NT2/D1 (cell line): ENCODE measurements around the gene XCL1.
"Not testable (repeated sequence)": the region's sequence is repeated elsewhere in the genome, so short reads cannot be mapped to it uniquely, and the experiment has no call there.

Experiments
- DNase-seq: peaks from one replicate; pipeline ENCODE4 v3.0.0-alpha.2; 2011; ENCODE audit warnings: low read depth, low spot score
- H3K27me3 ChIP-seq: 2 replicates; pipeline ENCODE4 v1.6.0; 2011; ENCODE audit warnings: mild to moderate bottlenecking; ENCODE audit not compliant: insufficient read length, insufficient read depth
- H3K36me3 ChIP-seq: 2 replicates; pipeline ENCODE4 v1.6.1; 2011; ENCODE audit warnings: mild to moderate bottlenecking, low read length, mixed read lengths; ENCODE audit not compliant: insufficient read depth, insufficient read length
- H3K4me1 ChIP-seq: 2 replicates; pipeline ENCODE4 v1.5.1; 2011; ENCODE audit not compliant: insufficient read depth, insufficient read length
- H3K4me3 ChIP-seq: 2 replicates; pipeline ENCODE4 v1.5.1; 2011; ENCODE audit warnings: low read depth; ENCODE audit not compliant: insufficient read length
- H3K9ac ChIP-seq: 2 replicates; pipeline ENCODE4 v1.6.0; 2011; ENCODE audit warnings: low read depth; ENCODE audit not compliant: insufficient read length
- H3K9me3 ChIP-seq: 2 replicates; pipeline ENCODE4 v1.5.1; 2011; ENCODE audit warnings: mild to moderate bottlenecking, low read length; ENCODE audit not compliant: insufficient read depth
- SUZ12 ChIP-seq: IDR thresholded peaks from 2 replicates; pipeline ENCODE4 v1.6.1; 2011; ENCODE audit not compliant: insufficient read length, insufficient read depth; ENCODE audit errors: extremely low read depth
- YY1 ChIP-seq: IDR thresholded peaks from 2 replicates; pipeline ENCODE4 v1.6.1; 2011; ENCODE audit not compliant: insufficient read length, insufficient read depth
- ZNF274 ChIP-seq: IDR thresholded peaks from 2 replicates; pipeline ENCODE4 v1.6.1; 2011; ENCODE audit warnings: mild to moderate bottlenecking, low read depth, low read length

XCL1 gene

DNA sequence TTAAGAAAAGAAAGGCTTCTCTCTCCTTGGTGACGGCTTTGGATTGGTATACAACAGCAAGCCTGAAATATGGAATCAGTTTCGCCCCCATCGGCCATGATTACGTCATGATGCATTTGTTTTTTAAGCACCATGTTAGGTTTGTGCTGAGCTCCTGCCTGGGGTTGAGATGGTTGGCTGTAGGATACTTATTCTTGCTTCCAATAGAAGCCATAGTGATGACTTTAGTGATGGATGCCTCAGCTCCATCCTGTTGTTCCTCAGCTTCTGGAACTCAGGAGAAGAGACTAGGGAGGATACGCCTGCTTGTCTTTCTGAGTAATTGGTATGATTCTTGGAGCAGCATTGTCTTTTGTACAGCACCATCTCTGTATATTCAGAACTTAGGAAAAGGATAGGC is 14.7 kb downstream of the XCL1 start:
- Histone ChIP-seq H3K36me3 (no peaks in the 10 kb centered on the region), H3K9me3 (no peaks in the 10 kb centered on the region), H3K9ac (no peak overlapping the region), H3K4me1 (no peaks in the 10 kb centered on the region), H3K27me3 (no peaks in the 10 kb centered on the region), H3K4me3 (no peak overlapping the region)
- DNase-seq, result no peak
- TF ChIP-seq YY1 (no peak), ZNF274 (no peak), SUZ12 (no peak)

DNA sequence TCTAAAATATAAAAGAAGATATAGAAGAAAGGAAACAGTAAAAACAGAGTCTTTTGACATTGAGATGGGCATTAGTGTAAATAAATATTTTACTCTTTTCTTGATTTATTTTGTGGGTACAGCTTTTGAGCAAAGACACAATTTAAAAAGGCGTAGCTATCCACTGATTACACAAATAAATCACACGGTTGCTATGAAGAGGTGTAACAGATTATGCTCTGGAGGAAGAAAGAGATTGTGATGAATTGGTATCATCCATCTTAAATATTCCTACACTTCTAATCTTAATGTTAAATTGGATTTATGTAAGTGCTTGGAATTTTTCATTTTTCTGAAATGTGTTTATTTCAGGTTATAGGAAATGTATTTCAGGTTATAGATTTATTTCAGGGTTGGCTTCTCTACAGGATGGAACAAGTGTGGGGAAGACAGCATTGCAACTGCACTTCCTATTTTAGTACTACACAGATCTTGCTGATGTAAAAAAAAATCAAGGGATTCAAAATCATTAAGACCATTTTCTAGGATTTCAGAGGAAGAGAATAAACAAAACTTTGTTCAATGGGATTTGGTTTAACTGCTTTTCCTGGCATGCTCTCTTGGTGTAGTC is 15.3 kb downstream of the XCL1 start:
- no peak overlapping the region for H3K9ac ChIP-seq
- H3K4me1 ChIP-seq, result no peaks in the 10 kb centered on the region
- H3K36me3 ChIP-seq, result no peaks in the 10 kb centered on the region
- TF ChIP-seq YY1, result no peak
- TF ChIP-seq ZNF274, result no peak
- no peak for TF ChIP-seq SUZ12
- H3K27me3 ChIP-seq, result no peaks in the 10 kb centered on the region
- no peak overlapping the region for H3K4me3 ChIP-seq
- H3K9me3 ChIP-seq, result no peaks in the 10 kb centered on the region
- DNase-seq, result no peak

DNA sequence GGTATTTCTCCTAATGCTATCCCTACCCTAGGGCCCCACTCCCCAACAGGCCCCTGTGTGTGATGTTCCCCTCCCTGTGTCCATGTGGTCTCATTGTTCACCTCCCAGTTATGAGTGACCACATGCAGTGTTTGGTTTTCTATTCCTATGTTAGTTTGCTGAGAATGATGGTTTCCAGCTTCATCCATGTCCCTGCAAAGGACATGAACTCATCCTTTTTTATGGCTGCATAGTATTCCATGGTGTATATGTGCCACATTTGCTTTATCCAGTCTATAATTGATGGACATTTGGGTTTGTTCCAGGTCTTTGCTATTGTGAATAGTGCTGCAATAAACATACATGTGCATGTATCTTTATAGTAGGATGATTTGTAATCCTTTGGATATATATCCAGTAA is 19.0 kb downstream of the XCL1 start:
- not testable (repeated sequence) for H3K9ac ChIP-seq, H3K36me3 ChIP-seq, H3K4me3 ChIP-seq, H3K27me3 ChIP-seq, DNase-seq, H3K4me1 ChIP-seq, H3K9me3 ChIP-seq

DNA sequence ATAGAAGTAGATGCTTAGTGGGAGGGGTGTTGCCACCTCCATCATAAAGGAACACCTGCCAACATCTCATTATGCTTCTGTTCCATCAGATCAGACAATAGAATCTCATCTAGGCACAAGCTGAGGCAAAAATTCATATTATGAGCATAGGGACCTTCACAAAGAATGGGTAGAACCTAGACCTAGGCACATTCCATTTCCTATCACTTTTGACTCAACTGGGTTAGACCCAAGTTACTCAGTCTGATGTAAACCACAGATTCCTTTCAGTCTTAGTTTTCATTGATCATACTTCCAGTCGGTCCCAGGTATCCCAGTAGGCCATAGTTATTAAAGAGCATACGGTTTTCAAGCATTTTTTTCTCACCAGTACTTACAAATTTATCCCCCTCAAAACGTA is 21.7 kb downstream of the XCL1 start:
- H3K4me3 ChIP-seq, result no peak overlapping the region
- H3K9ac ChIP-seq, result no peak overlapping the region
- no peaks in the 10 kb centered on the region for H3K4me1 ChIP-seq
- no peak for DNase-seq
- TF ChIP-seq YY1 (no peak), SUZ12 (no peak), ZNF274 (no peak)
- no peaks in the 10 kb centered on the region for H3K9me3 ChIP-seq
- no peaks in the 10 kb centered on the region for H3K27me3 ChIP-seq
- no peaks in the 10 kb centered on the region for H3K36me3 ChIP-seq

DNA sequence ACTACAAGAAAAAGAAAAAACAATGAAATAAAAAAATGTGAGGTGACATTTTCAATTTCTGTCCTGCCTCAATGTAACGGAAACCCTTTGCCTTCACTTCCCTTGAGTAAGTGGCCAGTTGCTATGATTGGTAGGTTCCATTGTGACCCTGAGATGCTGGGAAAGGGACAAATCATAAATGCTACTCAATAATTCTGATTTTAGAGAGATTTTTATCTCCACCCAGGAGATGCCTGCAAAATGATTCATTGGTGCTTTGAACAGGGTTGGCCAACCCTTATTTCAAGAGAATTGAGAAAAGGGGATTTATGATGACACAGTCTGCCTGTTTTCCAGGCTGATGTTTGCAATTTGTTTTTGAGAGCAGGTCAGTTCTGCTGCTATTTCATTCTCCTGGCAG is 22.5 kb downstream of the XCL1 start:
- Histone ChIP-seq H3K9ac (no peak overlapping the region), H3K4me3 (no peak overlapping the region), H3K9me3 (no peaks in the 10 kb centered on the region), H3K36me3 (no peaks in the 10 kb centered on the region), H3K4me1 (no peaks in the 10 kb centered on the region), H3K27me3 (no peaks in the 10 kb centered on the region)
- DNase-seq, result no peak
- TF ChIP-seq ZNF274 (no peak), SUZ12 (no peak), YY1 (no peak)

DNA sequence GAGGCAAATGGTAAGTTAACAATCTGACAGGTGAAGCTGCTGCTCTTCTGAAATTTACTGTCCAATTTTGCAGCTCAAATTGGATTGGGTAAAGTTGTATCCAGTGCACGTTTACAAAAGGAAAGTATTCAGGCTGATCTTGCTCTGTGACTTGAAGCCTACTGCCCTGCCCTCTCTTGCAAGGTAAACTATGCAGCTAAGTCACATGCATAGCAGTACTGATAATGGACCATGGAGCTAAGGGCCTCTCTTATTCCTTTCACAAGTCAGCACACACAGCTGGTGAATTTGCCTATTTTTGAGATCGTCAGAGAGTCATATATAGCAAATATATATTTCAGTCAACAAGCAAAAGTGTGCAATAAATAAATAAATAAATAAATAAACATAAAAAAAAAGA is 23.2 kb downstream of the XCL1 start:
- Histone ChIP-seq H3K4me3 (no peak overlapping the region), H3K9me3 (no peaks in the 10 kb centered on the region), H3K27me3 (no peaks in the 10 kb centered on the region), H3K9ac (no peak overlapping the region), H3K36me3 (no peaks in the 10 kb centered on the region), H3K4me1 (no peaks in the 10 kb centered on the region)
- TF ChIP-seq SUZ12 (no peak), YY1 (no peak), ZNF274 (no peak)
- no peak for DNase-seq

DNA sequence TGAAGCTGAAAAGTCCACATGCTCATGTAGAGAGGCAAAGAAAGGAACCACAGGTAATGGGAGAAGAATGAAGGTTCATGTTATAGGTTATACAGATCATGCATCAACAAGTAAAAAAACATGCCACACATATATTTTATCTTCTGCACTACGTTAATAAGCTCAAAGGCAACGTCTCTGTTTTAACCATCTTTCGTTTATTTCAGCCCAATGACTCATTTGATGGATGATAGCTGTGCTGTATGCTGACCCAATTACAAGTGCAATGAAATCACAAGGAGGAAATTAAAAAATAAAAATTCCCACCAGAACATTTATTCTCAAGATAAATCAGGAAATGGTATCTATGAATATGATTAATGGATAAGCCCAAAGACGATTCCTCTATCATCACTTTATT is 24.6 kb downstream of the XCL1 start:
- Histone ChIP-seq H3K9me3 (no peaks in the 10 kb centered on the region), H3K4me1 (no peaks in the 10 kb centered on the region), H3K36me3 (no peaks in the 10 kb centered on the region), H3K27me3 (no peaks in the 10 kb centered on the region), H3K9ac (no peak overlapping the region), H3K4me3 (no peak overlapping the region)
- no peak for DNase-seq
- no peak for TF ChIP-seq SUZ12
- TF ChIP-seq YY1, result no peak
- no peak for TF ChIP-seq ZNF274

DNA sequence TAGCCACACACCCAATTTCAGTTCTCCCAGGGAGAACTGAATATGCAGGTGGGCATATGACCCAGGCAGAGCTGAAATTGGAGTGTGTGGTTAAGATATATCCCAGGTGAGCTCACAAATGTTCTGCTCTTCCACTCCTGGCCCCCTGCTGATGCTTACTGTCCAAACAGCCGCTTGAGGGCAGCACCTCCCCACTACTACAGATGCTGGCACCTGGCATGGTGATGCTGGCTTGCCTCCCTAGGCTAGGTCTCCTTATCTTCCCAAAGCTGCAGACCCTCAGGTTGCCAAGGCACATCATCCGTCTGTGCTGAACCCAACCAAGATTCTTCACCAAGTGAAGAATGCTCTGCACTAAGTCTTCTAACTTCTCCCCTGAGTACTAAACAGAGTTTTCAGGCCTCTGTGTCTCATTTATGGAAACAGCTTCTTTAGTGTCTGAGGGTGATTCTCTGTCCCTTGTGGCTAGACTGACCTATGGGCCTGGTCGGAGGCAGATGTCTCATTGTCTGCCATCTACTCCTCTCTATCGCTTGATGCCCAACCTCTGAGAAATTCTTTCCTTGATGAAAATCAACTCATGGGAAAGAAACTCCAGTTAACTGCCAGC is 27.2 kb downstream of the XCL1 start:
- no peaks in the 10 kb centered on the region for H3K9me3 ChIP-seq
- no peak overlapping the region for H3K4me3 ChIP-seq
- DNase-seq, result peak; percentile 68
- H3K9ac ChIP-seq, result no peak overlapping the region
- no peak for TF ChIP-seq ZNF274
- no peak for TF ChIP-seq SUZ12
- no peak for TF ChIP-seq YY1
- H3K36me3 ChIP-seq, result no peaks in the 10 kb centered on the region
- no peaks in the 10 kb centered on the region for H3K27me3 ChIP-seq
- no peaks in the 10 kb centered on the region for H3K4me1 ChIP-seq
